PFSK-1 (cell line): ENCODE data around the gene PCDHGC3.

Experiments used
- FOXP2 ChIP-seq: optimal IDR thresholded peaks from 2 replicates; pipeline ENCODE3; 2011; ENCODE audit warnings: borderline replicate concordance, control low read depth, inconsistent platforms; ENCODE audit not compliant: insufficient read depth; ENCODE audit errors: extremely low read length, extremely low read depth
- POLR2AphosphoS5 ChIP-seq: IDR thresholded peaks from 2 replicates; pipeline ENCODE4 v1.6.1; 2012; ENCODE audit warnings: low read depth, mild to moderate bottlenecking, control low read depth, low read length, moderate library complexity
- REST ChIP-seq, 2 experiments: IDR thresholded peaks; 2 replicates each; pipeline versions ENCODE4 v1.6.1 to v1.8.0; 2011 to 2012; ENCODE audit warnings: low read depth in 2 of 2, low read length in 2 of 2, control low read depth in 1 of 2, inconsistent platforms in 1 of 2, mild to moderate bottlenecking in 1 of 2, moderate library complexity in 1 of 2; ENCODE audit not compliant: insufficient read depth in 1 of 2
- SIN3A ChIP-seq: IDR thresholded peaks from 2 replicates; pipeline ENCODE4 v1.6.1; 2012; ENCODE audit warnings: mild to moderate bottlenecking, low read length, moderate library complexity, borderline replicate concordance; ENCODE audit not compliant: insufficient read depth
- TAF1 ChIP-seq: IDR thresholded peaks from 2 replicates; pipeline ENCODE4 v1.6.1; 2012; ENCODE audit warnings: low read length, control low read depth, borderline replicate concordance; ENCODE audit not compliant: insufficient read depth

DNA sequence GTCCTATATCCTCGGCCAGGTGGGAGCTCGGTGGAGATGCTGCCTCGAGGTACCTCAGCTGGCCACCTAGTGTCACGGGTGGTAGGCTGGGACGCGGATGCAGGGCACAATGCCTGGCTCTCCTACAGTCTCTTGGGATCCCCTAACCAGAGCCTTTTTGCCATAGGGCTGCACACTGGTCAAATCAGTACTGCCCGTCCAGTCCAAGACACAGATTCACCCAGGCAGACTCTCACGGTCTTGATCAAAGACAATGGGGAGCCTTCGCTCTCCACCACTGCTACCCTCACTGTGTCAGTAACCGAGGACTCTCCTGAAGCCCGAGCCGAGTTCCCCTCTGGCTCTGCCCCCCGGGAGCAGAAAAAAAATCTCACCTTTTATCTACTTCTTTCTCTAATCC, 2.0 kb downstream of the PCDHGC3 start:
- no peak for TF ChIP-seq POLR2AphosphoS5
- no peak for TF ChIP-seq SIN3A
- TF ChIP-seq TAF1, result no peak
- TF ChIP-seq REST (IDR thresholded peaks at IDR 0.05; ENCODE audit: insufficient read depth in 1 of 2, low read depth in 2 of 2, low read length in 2 of 2), result no peak
- TF ChIP-seq FOXP2, result no peak
